Measurements from ENCODE around the gene HSD17B3. TPM values are rescaled to one million over a fixed set of nuclear protein-coding genes. Genes with fewer than 3 reads are reported as not detected.

The HSD17B3 gene
- total RNA-seq, 1 donor from 2014 or later, result not detected

GRCh38 chr9:96305171-96305570 lies 3.2 kb upstream of the HSD17B3 start:
- DNase-seq (ENCODE audit: low read depth), result no peak
- TF ChIP-seq CTCF (conservative IDR thresholded peaks at IDR 0.05; ENCODE audit: low read depth, low read length), result no peak
- no peak overlapping the region for H3K4me3 ChIP-seq (ENCODE audit: low read depth, low read length)

- H3K4me3 ChIP-seq (ENCODE audit: low read depth, low read length), result no peak overlapping the region
- no peak for DNase-seq (ENCODE audit: low read depth)
- TF ChIP-seq CTCF (conservative IDR thresholded peaks at IDR 0.05; ENCODE audit: low read depth, low read length), result no peak
Measured at GRCh38 chr9:96304230-96304629, 2.3 kb upstream of the HSD17B3 start.

- no peak overlapping the region for H3K4me3 ChIP-seq (ENCODE audit: low read depth, low read length)
- no peak for DNase-seq (ENCODE audit: low read depth)
- no peak for TF ChIP-seq CTCF (conservative IDR thresholded peaks at IDR 0.05; ENCODE audit: low read depth, low read length)
Measured at GRCh38 chr9:96299823-96300222, 2.2 kb downstream of the HSD17B3 start.

- no peak overlapping the region for H3K4me3 ChIP-seq (ENCODE audit: low read depth, low read length)
- no peak for TF ChIP-seq CTCF (conservative IDR thresholded peaks at IDR 0.05; ENCODE audit: low read depth, low read length)
- DNase-seq (ENCODE audit: low read depth), result no peak
Measured at GRCh38 chr9:96294159-96294545, 7.8 kb downstream of the HSD17B3 start.

GRCh38 chr9:96293498-96294158 lies 8.3 kb downstream of the HSD17B3 start:
- DNase-seq (ENCODE audit: low read depth), result no peak

GRCh38 chr9:96289392-96289791 lies 12.6 kb downstream of the HSD17B3 start:
- TF ChIP-seq CTCF (conservative IDR thresholded peaks at IDR 0.05; ENCODE audit: low read depth, low read length), result no peak
- no peak for DNase-seq (ENCODE audit: low read depth)
- H3K4me3 ChIP-seq (ENCODE audit: low read depth, low read length), result no peak overlapping the region

More at GRCh38 chr9:96293498-96294158, 8.3 kb downstream of the HSD17B3 start:
- TF ChIP-seq CTCF (conservative IDR thresholded peaks at IDR 0.05; ENCODE audit: low read depth, low read length), result no peak
- H3K4me3 ChIP-seq (ENCODE audit: low read depth, low read length), result no peak overlapping the region

- H3K4me3 ChIP-seq (ENCODE audit: low read depth, low read length), result no peak overlapping the region
- no peak for DNase-seq (ENCODE audit: low read depth)
- TF ChIP-seq CTCF (conservative IDR thresholded peaks at IDR 0.05; ENCODE audit: low read depth, low read length), result no peak
Measured at GRCh38 chr9:96281641-96282040, 20.3 kb downstream of the HSD17B3 start.

All from epithelial cell of proximal tubule (primary cell).